GM12801 (cell line): ENCODE results near the gene ATP1A2.

Experiments used
- TF ChIP-seq, protein P1 (sequence below): IDR thresholded peaks from one replicate; pipeline ENCODE4 v1.5.1; 2011; ENCODE audit warnings: control low read depth; ENCODE audit not compliant: insufficient read length; ENCODE audit errors: extremely low read depth

Gene ATP1A2

DNA sequence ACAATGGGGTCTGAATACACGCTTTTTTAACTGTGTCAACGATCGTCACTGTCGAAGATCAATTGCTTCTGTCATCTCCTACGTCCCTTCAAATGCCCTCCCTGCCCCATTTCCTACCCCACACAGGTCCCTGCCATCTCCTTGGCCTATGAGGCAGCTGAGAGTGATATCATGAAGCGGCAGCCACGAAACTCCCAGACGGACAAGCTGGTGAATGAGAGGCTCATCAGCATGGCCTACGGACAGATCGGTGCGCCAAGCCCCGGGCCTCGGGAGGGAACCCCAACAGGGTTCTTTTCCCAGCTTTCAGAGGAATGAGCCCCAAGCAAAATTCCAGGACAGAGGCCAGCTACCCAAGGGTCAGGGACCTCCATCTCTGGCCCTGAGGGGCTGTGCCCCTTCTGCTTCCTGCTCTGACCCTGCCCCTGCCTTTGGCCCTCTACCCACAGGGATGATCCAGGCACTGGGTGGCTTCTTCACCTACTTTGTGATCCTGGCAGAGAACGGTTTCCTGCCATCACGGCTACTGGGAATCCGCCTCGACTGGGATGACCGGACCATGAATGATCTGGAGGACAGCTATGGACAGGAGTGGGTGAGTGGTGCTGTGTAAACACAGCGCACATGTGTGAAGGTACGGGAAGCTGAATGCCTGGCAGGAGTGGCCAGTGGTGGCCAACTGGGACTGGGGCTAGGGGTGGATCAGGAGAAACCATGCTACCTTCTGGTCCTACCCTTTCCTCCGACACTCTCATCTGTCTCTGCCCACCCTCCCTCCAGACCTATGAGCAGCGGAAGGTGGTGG lies 20.8 kb downstream of the ATP1A2 start:
- TF ChIP-seq, protein P1, sequence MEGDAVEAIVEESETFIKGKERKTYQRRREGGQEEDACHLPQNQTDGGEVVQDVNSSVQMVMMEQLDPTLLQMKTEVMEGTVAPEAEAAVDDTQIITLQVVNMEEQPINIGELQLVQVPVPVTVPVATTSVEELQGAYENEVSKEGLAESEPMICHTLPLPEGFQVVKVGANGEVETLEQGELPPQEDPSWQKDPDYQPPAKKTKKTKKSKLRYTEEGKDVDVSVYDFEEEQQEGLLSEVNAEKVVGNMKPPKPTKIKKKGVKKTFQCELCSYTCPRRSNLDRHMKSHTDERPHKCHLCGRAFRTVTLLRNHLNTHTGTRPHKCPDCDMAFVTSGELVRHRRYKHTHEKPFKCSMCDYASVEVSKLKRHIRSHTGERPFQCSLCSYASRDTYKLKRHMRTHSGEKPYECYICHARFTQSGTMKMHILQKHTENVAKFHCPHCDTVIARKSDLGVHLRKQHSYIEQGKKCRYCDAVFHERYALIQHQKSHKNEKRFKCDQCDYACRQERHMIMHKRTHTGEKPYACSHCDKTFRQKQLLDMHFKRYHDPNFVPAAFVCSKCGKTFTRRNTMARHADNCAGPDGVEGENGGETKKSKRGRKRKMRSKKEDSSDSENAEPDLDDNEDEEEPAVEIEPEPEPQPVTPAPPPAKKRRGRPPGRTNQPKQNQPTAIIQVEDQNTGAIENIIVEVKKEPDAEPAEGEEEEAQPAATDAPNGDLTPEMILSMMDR = no peak

- TF ChIP-seq, protein P1 = no peak
These were observed 21.3 kb downstream of the ATP1A2 start for GRCh38 chr1:160136926-160137200.

DNA sequence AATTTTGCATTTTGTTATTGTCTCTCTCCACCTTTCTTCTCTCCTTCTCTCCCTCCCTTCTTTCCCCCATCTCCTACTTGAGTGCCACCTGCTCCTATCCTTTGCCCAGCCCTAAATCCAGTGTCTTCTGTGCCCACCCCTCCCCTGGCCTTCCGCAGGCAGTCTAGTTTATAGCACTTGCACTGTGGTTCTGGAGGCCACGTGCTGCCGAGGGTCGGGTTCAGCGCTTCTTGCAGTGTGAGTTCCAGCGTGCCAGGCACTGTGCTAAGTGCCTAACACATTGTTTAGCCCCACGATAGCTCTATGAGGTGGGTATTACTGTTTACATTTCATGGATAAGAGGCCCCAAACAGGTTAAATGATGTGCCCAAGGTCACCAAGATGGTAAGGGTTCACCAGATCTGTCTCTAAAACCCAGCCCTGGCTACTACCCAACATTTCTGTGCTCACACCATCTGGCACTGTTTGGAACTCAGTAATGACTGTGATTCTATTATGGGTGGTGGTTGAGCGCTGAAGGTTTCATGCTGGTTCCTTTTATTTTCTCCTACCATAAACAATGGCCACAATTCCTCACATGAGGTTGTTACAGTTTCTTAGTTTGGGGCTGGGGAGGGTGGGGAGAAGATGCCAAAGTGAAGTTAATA lies 21.8 kb downstream of the ATP1A2 start:
- TF ChIP-seq, protein P1 = no peak

DNA sequence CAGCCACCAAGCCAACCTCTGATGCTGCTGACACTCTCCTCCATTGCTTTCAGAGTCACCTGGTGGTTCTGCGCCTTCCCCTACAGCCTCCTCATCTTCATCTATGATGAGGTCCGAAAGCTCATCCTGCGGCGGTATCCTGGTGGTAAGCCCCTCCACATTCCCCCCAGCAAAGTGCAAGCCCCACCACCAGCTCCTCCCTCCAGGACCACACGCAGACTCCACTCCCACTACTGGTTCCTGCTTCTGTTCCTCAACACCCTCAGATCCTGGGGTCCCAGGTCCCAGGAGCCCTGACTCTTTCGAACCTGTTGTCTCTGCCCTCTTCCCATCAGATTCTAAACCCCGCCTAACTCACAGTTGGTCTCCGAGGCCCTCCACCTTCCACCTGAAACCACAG lies 24.3 kb downstream of the ATP1A2 start:
- TF ChIP-seq, protein P1 = no peak

DNA sequence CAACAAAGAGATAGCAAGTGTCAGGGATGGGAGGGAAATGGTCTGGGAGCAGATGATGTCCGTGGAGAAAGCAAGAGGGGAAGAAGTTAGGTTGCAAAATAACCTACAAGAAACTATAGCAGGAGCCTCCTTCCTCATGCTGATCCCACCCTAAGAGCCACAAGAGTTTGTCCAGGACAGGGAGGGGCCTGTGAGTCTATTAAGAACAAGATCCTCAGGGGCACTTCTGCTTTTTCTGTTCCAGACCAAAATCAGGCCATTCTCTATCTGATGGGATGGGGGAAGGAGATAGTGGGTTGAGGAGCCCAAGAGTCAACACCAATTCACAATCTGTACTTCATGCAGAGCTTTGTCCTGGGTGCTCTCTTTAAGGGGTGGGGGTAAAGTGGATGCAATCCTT lies 28.1 kb downstream of the ATP1A2 start:
- TF ChIP-seq, protein P1 = no peak

DNA sequence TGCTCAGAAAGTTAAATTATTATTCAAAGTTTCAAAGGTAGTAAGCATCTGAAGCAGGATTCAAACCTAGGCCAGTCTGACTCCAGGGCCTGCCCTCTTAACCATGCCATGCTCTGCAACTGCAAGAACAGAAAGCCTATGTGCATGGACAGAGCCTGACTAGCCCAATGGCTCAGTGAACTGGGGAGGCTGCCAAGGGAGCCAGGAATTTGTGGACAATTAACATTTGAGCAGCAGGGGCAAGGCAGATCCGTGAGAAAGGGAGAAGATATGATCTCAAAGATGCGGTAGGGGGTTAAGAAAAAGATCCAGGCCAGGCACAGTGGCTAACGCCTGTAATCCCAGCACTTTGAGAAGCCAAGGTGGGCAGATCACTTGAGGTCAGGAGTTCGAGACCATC lies 29.4 kb downstream of the ATP1A2 start:
- TF ChIP-seq, protein P1 = no peak

- TF ChIP-seq, protein P1 = no peak
These were observed 30.5 kb downstream of the ATP1A2 start for GRCh38 chr1:160146107-160146506.
